SKM-1 (cell line): Measurements from ENCODE around the gene PHLPP2.
"Not testable (repeated sequence)": the region's sequence is repeated elsewhere in the genome, so short reads cannot be mapped to it uniquely, and the experiment has no call there.

Experiments used
- DNase-seq: peaks from one replicate; lab custom pipeline; 2025; ENCODE audit not compliant: unreplicated experiment; lab: John Stamatoyannopoulos, UW

Gene PHLPP2

DNA sequence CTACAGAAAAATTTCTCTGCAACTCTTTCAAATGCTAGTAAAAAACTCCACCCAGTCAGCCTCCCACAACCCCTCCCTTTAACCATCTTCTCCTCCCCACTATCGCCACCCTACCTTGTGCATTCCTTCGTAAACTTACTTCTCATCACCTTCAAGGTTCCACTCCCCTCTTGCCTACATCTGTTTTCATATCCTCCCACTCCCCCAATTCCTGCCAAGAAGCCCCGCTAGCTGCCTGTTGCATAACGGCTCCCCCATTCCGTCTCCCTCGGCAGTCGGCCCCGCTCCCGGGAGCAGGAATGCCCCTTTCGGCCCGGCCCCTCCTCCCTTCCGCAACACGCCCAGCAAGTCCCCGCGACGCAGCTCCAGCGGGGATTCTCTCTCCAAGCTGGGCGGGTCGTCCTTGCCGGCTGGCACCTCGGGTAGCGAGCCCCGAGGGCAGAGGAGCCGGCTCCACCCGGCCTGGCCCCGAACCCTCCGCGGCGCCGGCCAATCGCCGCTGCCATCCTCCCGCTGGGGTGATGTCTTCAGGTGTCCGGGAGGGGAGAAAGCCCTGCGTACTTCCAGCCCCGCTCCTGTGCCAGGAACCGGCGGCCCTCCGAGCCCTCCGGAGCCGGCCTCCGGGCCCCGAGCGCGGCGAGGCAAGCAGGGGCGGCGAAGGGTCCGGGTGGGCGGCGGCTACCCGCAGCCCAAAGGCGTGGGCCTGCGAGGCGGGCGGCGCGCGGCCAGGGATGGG is 1.5 kb downstream of the PHLPP2 start:
- peak; percentile 15 for DNase-seq

DNA sequence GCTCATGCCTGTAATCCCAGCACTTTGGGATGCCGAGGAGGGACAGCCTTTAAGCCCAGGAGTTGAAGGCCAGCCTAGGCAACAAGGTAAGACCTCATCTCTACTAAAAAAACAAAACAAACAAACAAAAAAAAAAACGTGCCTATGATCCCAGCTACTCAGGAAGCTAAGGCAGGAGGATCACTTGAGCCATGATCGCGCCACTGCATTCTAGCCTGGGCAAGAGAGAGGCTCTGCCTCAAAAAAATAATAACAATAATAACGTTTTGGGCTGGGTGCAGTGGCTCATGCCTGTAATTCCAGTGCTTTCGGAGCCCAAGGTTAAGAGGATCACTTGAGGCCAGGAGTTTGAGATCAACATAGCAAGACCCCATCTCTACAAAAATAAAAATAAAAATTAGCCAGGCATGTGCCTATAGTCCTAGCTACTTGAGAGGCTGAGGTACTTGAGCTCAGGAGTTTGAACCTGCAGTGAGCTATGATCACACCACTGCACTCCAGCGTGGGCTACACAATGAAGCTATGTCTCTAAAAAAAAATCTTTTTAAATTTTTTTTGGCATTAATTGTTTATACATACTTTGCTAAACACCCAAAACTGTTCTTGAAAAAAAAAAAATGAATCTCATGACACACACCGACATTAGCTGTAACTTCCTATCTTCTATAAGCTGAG is 3.3 kb downstream of the PHLPP2 start:
- no peak for DNase-seq

DNA sequence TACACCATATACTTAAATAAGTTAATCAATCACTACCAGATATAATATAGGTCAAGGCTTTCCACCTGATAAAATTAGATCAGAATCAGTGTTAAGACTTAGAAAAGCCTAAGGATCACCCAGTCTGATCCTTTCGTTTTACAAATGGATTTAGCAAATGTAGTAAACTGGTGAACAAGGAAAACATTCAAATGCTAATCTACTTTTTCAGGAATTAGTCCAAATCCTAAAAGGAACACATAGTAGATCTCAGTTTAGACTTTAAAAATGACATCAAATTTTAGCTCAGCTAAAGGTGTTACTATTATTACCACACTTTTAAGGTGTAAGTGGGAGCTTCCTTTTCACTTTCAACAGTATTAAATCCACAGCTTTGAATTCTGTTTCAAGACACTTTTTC is 12.0 kb downstream of the PHLPP2 start:
- no peak for DNase-seq

DNA sequence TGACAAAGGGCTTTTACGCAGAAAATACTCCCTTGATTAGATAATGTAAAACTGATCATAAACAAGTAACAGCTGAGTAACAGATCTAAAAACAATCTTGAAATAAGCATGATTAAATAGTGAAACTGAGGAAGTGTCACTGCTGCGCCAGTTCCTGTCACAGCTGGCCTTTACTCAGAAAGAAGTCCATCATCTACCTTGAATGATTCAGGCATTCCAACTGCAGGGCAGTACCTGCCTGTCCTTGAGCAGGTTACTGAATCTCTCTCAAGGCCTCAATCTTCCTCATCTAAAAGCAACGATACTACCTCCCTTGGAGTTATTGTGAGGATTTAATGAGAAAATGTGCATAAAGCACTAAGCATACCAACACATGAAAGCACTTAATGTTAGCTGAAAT is 12.7 kb downstream of the PHLPP2 start:
- DNase-seq: no peak

DNA sequence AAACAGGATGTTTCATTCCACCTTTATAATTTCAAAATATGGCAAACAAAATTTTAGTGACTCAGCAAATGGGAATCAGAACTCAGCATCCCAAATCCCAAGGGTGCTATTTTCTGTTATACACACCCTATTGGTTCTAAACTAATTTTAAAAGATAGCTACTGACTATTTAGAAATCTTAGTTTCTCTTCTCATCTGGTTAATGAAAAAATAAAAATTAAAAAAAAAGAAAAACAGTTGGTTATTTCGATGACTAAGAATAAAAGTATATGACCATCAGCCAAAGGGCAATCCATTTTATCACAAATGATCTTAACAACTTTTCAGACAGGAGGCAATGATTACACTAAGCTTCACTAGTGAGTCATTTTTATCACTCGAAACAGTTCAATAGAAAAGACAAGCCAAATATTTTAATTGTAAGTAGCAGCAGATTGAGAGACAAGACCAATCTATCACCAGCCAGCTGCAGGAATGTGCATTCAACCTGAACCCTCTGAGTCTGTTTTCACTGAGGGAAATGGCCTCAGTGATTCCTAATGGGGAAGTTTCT is 15.2 kb downstream of the PHLPP2 start:
- DNase-seq: no peak

DNA sequence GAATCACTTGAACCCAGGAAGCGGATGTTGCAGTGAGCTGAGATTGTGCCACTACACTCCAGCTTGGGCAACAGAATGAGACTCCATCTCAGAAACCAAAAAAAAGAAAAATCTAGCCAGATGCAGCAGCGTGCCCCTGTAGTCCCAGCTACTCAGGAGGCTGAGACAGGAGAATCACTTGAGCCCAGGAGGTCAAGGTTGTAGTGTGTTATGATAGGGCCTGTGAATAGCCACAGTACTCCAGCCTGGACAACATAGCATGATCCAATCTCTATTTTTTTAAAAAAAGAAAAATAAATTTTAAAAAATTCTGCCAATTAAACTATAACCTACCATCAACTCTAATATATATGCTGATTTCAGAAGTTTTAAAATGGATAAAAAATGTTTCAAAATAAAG is 15.8 kb downstream of the PHLPP2 start:
- no peak for DNase-seq

DNA sequence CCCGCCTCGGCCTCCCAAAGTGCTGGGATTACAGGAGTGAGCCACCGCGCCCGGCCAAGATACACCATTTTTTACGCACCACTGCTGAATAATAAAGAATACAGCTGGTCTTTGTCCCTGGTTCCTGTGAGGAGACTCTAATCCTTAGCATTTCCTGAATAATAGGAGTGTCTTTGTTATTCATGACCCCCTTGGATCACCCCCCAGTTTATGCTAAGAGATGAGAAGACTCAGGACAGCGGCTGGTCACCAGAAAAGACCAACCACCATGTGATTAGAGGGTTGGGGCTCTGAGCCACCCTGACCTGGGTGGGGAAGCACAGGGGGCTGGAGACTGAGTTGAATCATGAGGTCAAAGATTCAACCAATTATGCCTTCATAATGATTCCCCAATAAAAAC is 17.3 kb downstream of the PHLPP2 start:
- DNase-seq: no peak

DNA sequence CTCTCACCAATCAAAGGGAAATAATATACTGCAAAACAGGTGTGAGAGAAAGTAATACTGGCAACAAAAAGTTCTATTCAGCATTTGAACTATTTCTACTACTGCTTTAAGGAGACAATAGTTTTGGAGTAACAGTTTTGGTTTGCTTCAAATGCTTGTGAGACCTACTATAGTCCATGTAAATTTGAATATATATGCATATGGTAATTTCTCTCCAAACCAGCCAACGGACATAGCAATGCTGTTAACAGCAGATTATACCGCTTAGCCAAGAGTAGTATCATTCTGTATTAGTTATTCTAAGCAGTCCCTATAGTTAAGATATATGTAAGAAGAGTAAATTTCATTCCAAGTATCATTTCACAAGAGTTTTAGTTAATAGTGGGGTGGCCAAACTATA is 18.5 kb downstream of the PHLPP2 start:
- DNase-seq: no peak

DNA sequence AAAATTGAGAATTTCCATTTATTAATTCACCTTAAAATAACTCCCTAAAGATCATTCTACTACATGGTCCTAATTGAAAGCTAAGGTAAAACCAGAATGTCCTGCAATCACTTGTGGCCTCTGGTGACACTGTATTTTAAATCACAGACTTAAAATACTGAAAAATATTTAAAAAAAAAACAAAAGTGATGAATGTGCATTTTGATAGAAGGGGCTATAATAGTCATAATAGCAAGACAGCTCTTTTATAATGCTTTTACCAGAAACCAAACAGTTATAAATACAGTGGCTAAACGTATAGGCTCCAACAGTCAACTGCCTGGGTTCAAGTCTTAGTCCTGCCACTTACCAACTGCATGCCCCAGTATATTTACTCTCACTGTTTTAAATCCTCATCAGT is 21.2 kb downstream of the PHLPP2 start:
- DNase-seq: no peak

DNA sequence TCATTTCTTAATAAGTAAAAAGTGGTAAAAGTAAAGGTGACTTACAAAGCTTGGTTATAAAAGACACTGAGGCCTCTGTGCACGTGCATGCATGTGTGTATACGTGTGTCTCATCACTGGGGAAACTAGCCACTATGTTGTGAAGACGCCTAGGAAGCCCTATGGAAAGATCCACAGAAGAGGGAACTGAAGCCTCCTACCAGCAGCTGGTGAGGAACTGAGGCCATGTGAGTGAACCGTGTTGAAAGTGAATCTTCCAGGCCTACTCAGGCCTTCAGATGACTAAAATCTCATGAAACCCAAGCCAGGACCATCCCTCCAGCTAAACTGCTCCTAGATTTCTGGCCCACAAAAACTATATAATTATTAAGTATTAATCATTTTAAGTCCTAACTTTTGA is 23.7 kb downstream of the PHLPP2 start:
- no peak for DNase-seq

DNA sequence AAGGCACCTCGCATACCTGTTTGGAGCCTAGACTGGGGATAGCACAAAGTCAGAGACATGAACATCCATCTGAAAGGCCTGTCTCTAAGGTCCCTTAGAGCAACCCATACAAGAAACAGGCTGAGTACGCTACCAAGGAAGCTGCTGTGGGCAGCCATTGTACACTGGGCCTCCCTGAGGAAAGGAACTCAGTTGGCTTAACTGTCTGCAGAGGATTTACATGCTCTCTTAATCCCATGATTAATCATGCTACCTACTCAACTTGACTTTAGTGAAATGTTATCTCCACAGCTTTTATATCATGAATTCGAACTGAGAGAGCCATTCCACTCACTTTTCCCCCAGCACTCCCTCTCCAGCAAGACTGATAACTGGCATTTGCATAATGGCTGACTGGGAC is 26.0 kb downstream of the PHLPP2 start:
- no peak for DNase-seq

DNA sequence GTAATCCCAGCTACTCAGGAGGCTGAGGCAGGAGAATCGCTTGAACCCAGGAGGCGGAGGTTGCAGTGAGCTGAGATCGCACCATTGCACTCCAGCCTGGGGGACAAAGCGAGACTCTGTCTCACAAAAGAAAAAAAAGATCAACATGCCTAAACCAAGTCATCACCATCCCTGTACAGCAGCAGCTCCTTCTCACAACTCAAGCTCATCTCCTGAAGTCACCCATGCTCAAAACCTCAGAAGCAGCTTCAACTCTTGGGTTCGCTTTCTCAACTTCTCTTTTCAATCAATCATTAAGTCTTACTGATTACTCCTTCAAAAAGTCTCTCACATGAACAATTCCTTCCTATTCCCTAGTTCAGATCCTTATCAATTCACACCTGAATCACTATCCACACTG is 31.3 kb downstream of the PHLPP2 start:
- DNase-seq: no peak

DNA sequence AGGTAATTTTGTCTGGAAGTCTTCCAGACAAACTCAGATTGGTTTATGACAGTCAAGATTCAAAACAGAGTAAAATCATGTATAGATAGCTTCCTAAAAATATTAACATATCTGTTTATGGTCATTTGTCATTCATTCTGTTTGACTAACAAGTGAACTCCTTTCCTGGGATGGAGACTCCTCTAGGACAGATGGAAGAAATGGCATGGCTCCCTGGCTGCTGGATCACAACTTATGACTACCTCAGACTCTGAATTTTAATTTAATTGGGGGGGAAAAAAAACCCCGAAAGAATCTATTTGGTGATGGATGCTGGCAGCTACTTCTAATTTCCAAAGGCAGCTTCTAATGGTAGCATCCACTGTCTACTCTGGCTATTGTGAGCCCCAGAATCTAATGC is 34.6 kb downstream of the PHLPP2 start:
- DNase-seq: no peak

DNA sequence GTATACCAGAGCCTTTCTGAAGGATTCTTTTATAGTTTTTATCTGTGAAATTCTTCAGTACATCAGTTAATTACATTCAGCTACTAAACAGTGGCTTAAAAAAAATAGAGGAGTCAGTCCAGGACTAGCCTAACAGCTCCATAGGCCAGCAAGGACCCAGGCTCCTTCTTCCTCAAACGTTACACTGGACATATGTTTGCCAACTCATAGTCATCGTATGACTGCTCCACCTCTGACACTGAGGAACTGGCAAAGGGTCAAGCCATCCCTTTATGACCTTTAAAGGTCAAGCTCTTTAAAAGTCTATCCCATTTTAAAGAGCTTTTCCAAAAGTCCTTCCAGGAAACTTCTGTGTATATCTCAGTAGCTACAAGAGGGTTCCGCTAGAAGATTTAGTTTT is 36.6 kb downstream of the PHLPP2 start:
- DNase-seq: no peak

DNA sequence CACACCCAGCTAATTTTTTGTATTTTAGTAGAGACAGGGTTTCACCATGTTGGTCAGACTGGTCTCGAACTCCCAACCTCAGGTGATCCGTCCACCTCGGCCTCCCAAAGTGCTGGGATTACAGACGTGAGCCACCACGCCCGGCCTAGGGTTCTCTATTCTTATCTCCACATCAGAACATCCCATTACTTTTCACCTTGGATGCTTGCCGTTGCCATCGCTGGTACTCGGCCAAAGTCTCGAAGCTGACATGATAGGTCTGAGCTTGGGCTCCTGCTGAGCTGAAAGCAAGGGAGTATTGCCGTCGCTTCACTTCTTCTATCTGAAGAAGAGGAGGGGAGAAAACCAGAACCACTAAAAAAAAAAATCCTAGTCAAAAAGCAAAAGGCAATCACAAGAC is 40.2 kb downstream of the PHLPP2 start:
- DNase-seq: not testable (repeated sequence)

DNA sequence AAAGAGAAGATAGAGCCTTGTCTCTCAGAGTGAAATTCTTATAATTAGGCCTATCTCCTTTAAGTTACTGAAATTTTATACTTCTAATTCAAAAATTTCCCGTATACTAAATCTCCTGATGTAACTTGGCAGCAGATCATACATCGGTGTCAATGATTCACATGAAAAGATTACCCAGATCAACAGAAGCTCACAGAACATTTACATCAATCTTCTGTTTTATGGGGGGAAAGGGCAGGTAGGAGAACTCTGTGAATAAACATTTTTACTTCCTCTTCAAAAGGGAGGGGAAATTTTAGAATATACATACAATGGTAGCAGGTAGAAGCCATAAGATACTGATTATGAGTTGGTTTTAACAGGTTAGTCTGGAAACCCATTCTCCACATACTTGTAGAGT is 43.1 kb downstream of the PHLPP2 start:
- DNase-seq: no peak

DNA sequence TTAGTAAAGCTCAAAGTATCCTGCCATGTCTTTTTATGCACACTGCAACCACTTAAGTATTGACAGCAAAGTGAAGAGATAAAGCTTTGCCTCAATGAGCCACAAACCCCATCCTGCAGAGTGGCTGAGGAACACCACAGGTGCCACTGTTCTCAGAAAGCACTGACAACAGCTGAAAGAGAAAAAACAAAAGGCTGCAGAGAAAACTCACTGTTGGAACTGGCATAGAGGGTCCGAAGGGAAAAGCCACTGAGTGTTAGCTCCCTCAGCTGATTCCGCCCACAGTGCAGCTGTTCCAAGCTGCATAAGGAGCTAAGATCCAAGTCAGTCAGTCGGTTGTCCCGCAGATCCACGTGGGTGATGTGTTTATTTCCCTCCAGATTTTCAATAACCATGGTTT is 48.3 kb downstream of the PHLPP2 start:
- no peak for DNase-seq

DNA sequence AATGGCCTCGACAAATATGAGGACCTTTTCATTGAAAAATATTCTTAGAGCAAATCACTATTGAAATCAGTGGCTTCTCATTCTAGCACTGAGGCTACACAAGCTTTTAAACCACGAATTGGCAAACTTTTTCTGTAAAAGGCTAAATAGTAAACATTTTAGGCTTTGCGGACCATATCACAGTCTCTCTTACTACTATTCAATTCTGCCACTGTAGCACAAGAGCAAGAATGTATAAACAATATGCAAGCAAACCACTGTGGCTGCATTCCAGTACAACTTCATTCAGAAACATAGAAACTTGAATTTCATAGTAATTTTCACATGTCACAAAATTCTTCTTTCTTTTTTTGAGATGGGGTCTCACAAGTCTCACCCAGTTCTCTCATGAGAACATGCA is 49.1 kb downstream of the PHLPP2 start:
- DNase-seq: no peak

DNA sequence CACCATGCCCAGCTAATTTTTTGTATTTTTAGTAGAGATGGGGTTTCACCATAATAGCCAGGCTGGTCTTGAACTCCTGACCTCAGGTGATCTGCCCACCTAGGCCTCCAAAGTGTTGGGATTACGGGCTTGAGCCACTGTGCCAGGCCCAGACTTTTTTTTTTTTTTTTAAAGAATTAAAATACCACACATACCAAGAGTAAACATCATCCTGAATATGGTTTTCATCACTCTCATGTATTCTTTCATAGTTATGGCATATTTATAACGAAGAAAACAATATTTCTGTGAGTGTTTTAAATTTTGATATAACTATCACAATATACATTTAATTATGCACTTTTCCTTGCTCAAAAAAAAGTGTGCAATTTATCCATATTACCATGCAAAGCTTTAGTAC is 50.3 kb downstream of the PHLPP2 start:
- DNase-seq: no peak

DNA sequence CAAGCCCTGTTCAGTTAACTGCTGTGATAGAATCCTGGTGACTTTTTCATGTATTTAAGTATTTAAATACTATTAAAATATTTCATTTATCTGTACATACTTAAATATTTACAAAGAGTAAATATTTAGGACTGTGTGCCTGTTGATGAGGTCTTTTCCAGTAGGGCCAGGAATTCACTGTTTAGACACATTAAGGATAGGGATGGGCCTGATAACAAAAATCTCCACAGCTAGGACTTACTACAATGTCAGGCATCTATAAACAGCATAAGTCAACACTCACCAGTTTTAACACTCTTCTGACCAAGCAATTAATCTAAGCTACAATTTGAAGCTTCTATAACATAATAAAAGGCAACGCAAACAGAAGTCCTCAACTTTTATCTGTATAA is 50.9 kb downstream of the PHLPP2 start:
- no peak for DNase-seq

DNA sequence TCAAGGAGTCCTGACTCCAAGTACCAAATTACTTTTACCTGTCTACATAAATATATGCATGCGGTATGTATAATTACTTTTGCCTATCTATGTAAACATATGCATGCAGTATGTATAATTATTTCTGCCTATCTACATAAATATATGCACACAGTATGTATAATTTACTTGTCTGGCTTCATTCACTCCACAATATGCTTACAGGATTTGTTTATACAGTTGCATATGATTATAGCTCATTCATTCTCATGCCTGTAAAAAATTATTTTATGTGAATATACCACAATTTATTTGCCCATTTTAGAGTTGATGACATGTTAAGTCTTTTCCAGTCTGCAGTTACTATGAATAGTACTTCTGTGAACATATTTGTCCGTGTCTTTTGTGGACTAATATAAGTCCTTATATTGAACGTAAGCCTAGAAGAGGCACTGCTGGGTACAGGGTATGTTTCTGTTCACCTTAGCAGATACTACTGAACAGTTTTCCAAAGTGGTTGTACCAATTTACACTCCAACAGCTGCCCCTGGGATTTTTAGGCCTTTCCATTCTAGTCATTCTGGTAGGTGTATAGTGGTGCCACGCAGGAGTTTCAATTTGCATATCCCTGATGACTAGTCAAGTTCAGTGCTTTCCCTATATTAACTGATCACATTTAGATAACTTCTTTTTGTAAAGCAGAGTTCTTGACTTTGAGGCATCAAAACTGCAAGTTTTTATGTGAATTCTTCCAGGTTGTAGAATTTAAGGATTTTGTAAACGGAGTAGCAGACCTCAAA is 51.5 kb downstream of the PHLPP2 start:
- DNase-seq: no peak

DNA sequence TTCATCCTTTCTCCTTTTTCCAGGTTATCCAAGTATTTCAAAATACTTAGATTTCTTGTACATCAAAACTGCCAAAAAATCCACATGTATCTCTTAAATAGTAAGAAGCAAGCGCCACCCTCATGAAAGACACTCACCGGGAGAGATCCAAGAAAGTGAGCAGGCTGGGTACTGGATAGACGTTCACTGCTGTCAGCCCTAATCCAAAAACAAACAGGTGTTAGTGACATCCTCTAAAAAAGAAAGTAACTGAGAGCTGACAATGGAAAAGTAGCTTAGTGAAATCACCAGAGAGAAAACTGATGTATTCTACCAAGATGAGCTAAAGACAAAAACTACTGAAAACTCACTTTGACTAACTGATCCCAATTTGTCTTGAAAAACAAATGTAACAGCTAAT is 52.4 kb downstream of the PHLPP2 start:
- DNase-seq: no peak
